Urinary bladder (tissue), 4 donors: ENCODE data around the gene LEF1. TPM values are rescaled to one million over a fixed set of nuclear protein-coding genes. Genes with fewer than 3 reads are reported as not detected.

Source experiments
- DNase-seq: peaks from one replicate; pipeline ENCODE4 v3.0.0-alpha.2; 2015; ENCODE audit errors: extremely low spot score
- H3K27ac ChIP-seq: one replicate; pipeline ENCODE4 v1.5.1; 2013; ENCODE audit warnings: low read depth, mild to moderate bottlenecking, moderate library complexity
- H3K36me3 ChIP-seq: one replicate; pipeline ENCODE4 v1.6.1; 2013; ENCODE audit warnings: mild to moderate bottlenecking, moderate library complexity; ENCODE audit not compliant: insufficient read depth
- H3K4me1 ChIP-seq: one replicate; pipeline ENCODE4 v1.6.1; 2013; ENCODE audit warnings: mild to moderate bottlenecking, moderate library complexity; ENCODE audit not compliant: insufficient read depth
- H3K4me3 ChIP-seq: one replicate; pipeline ENCODE4 v1.5.1; 2013; ENCODE audit warnings: low read depth, low read length
- WGBS: extraction: QIAGEN DNeasy Blood & Tissue Kit; methylation state at CpG from one replicate; pipeline ENCODE4 v1.1.7; 2013; 5-methylcytosine and 5-hydroxymethylcytosine counted together
- polyA plus RNA-seq: library from polyadenylated mRNA; stranded (reverse); fragments of 200-250 nt; gene quantifications from one replicate; pipeline ENCODE4 v1.2.3, GENCODE V29; 2013
- total RNA-seq: library from RNA; depleted of rRNA; stranded (reverse); fragments of >200 nt; gene quantifications from one replicate; pipeline ENCODE4 v1.2.3, GENCODE V29; 2014
- donor health status: healthy with polysubstance abuse.
- donor health status: healthy.

The LEF1 gene
- total and polyA plus RNA-seq, 2 donors, result 7.7 to 9.5 TPM

DNA sequence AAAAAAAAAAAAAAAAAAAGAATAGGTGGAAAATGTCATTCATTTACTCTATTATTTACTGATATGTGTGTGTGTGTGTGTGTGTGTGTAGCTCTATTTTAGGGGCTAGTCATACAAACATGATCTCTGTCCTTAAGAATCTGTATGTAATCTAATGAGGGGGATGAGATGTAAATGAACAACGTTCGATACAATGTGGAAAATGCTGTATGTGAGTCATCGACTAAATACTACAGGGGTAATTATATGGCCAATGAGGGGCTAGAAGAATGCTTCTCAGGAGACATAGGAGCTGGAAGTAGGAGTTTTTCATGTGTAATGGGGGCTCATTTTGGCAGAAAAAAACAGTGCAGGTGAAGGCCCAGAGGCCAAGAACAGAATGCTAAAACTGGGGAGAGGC is 41.9 kb downstream of the LEF1 start:
- Histone ChIP-seq H3K4me1 (no peaks in the 10 kb centered on the region), H3K4me3 (no peak overlapping the region), H3K36me3 (no peaks in the 10 kb centered on the region), H3K27ac (no peak overlapping the region)
- DNase-seq, result no peak
- WGBS, result 78% methylated on average over 3 of the region's 3 CpGs

DNA sequence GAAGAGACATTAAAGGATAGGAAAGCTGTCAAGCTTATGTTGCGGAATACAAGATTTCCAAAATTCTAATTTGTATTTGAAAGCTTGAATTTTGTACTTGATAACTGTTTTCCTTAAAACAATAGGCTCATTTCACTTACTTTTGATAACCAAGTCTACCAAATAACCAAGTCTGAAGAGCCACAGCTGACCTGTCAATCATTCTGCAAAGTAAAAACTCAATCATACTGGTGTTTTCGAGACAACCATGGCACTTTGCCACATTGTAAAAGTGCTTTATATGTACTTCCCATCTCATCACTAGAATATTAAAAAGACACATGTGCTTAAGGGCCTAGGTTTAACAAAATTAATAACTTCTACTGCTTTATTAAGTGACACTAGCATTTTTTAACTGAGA is 47.9 kb downstream of the LEF1 start:
- H3K27ac ChIP-seq, result no peak overlapping the region
- no peak overlapping the region for H3K4me3 ChIP-seq
- H3K36me3 ChIP-seq, result no peaks in the 10 kb centered on the region
- WGBS, result 85% methylated on average over 2 of the region's 2 CpGs
- H3K4me1 ChIP-seq, result no peaks in the 10 kb centered on the region
- no peak for DNase-seq

DNA sequence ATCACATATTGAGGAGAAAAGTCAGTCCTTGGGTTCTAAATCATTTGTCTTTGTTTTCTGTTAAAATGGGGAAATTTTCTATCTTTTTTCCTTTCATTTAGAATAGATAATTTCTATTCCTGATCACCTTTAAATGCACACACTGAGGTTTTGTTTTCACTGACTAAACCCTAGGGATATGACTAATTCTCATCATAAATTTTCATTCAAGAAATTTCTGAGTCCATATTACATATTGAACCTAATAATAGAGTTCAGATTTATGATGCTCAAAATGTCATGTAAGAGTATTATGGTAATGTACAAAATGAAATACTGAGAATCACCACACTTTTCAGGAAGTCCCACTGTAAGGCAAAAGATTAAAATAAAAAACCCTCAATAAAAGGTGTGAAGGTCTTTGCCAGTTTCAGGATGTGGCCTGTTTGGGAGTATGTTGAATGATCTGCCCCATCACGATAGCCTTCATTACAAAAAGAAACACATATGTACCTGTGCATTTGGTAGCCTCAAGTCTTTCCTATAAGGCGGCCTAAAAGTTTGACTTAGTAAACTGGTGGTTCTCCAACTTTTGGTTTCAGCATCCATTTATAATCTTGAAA is 49.4 kb downstream of the LEF1 start:
- Histone ChIP-seq H3K36me3 (no peaks in the 10 kb centered on the region), H3K4me3 (no peak overlapping the region), H3K27ac (no peak overlapping the region), H3K4me1 (no peaks in the 10 kb centered on the region)
- whole genome bisulfite sequencing, result 89% methylated on average over 2 of the region's 2 CpGs
- DNase-seq, result no peak

DNA sequence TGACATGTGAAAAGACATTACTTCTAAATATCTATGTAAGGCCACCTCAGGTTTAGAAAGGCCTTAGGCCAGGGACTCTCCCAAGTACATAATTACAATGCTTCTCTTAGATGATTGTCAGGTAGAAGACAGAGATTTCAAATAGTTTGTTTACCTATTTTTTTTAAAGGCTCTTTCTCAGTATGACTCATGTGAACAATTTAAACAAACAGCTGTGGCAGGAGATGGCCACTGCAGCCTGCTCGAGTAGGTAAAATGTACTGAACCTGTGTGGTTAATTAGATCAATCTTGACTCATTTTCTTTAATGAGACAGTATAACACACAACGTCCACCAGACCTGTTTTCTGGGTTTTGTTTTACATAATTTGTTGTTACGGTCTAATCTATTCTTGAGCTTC is 50.2 kb downstream of the LEF1 start:
- no peak for DNase-seq
- Histone ChIP-seq H3K27ac (no peak overlapping the region), H3K4me1 (no peaks in the 10 kb centered on the region), H3K36me3 (no peaks in the 10 kb centered on the region), H3K4me3 (no peak overlapping the region)
- 58% methylated on average over 3 of the region's 3 CpGs for WGBS

DNA sequence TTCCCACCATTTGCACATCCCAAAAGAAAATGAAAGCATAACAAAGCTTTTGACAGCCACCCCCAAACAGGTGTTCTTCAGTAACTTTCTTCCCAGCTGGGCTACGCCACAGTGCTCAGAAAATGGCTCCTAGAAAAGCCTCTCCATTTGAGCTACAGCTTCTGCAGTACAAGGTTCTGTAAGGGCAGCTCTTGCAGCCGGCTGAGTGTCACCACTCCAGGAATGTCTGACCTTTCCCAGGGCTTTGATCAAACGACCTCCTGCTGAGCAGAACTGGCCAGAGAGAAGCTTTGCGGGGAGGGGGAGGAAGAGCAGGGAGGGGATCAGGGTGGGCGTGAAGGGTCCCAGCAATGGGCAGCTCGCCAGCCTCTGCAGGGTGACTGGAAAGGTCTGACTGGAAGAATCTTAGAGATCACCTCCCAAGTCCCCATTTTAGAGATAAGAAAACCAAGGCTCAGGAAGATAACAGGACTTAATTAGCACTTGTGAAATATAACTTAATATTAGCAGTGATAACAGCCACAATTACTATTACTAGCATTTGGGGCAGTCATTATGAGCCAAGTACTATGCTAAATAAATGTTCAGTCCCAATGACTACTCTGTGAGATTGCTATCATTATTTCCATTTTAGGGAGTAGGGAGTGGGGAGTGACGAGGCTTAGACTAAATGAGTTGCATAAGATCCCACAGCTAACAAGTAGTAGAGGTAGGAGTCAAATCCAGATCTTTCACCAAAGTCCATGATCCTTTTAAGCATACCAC is 51.1 kb downstream of the LEF1 start:
- Histone ChIP-seq H3K4me1 (no peaks in the 10 kb centered on the region), H3K36me3 (no peaks in the 10 kb centered on the region), H3K4me3 (no peak overlapping the region), H3K27ac (no peak overlapping the region)
- 48% methylated on average over 7 of the region's 7 CpGs for WGBS
- no peak for DNase-seq

DNA sequence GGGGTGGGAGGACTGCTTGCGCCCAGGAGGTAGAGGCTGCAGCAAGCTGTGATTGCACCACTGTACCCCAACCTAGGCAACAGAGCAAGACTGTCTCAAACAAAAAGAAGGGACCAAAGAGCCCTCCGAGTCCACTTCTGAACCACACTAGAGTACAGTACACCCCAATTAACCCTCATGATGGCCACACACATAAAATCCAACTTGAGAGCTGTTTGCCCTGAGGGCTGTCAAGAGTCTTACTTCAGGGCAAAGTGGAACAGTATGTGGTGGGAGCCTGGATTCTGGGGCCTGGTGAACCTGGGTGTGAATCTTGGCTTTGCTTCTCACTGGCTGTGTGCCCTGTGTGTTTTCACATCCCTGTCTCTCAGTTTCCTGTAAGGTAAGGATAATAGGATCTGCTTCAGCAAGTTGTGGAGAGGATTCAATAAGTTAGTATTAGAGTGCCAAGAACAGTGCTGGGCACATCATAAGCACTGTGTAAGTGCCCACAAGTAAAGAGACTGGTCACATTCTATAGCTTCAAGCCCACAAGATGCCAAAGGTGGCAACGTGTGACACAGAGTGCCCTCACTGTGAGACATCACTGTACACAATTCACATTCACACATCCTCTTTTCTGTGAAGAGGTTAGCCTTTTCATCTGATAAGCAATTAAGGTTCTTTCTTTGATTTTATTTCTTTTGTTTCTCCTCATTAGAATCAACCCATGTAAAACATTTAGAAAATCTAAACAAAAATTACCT is 52.1 kb downstream of the LEF1 start:
- WGBS, result 80% methylated on average over 3 of the region's 3 CpGs
- no peak for DNase-seq
- Histone ChIP-seq H3K27ac (no peak overlapping the region), H3K4me1 (no peaks in the 10 kb centered on the region), H3K4me3 (no peak overlapping the region), H3K36me3 (no peaks in the 10 kb centered on the region)

DNA sequence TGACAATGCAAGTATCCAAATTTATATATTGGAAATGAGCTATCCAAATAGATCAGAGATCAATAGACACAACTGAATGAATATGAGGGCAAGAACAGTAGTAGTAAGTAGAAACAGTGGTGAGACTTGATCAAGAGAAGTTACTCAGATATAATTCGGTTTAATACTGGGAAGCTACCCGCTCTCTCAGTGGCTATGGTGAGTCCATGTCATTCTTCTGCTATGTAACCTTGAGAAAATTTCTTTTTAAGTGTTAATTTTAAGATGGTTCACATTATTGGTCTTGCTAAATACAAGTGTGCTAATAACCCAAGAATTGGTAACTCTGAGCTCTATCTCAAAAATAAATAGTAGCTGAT is 53.6 kb downstream of the LEF1 start:
- H3K4me3 ChIP-seq, result no peak overlapping the region
- WGBS, result 91% methylated on average over 2 of the region's 2 CpGs
- H3K27ac ChIP-seq, result no peak overlapping the region
- DNase-seq, result no peak
- no peaks in the 10 kb centered on the region for H3K36me3 ChIP-seq
- no peaks in the 10 kb centered on the region for H3K4me1 ChIP-seq

DNA sequence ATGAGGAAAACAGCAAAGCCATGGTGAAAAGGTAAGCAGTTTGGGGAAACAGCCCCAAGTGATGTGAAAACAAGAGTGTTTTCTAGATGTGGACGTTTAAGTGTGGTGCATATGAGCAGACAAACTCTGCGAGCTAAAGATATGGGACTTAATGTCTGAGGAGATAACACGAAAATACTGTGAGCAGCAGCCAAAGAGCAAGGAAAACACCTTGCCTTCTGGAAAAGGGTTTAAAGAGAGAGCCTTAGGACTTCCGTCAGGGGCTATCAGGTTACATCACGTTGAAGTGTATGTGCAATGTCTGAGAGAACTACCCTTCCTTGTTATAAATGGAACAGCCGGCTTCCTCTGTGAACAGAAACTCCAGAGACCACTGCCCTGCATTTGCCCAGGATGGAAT is 54.2 kb downstream of the LEF1 start:
- H3K27ac ChIP-seq, result no peak overlapping the region

DNA sequence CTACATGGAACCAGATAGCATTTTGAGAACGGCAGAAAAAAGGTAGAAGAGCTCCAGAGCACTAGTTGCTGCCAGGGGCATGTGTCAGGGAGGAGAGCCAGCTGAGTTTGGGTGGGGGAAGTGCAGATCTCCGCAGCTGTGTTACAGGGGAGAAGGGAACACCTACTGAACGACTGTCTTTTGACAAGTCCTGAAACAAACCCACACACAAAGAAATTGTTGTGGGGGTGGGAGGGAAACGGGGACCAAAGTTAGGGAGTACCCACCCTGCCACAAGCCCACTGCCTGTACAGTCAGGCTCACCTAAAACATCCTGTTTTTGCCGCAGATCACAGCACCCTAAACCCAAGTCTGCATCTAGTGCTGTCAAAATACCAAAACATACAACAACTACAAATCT is 55.5 kb downstream of the LEF1 start:
- Histone ChIP-seq H3K36me3 (no peaks in the 10 kb centered on the region), H3K27ac (no peak overlapping the region), H3K4me3 (no peak overlapping the region), H3K4me1 (no peaks in the 10 kb centered on the region)
- DNase-seq, result no peak
- WGBS, result 27% methylated on average over 5 of the region's 5 CpGs

More for the DNA sequence above, 54.2 kb downstream of the LEF1 start:
- H3K4me3 ChIP-seq, result no peak overlapping the region
- H3K36me3 ChIP-seq, result no peaks in the 10 kb centered on the region
- WGBS, result 37% methylated on average over 6 of the region's 6 CpGs
- no peaks in the 10 kb centered on the region for H3K4me1 ChIP-seq
- no peak for DNase-seq

DNA sequence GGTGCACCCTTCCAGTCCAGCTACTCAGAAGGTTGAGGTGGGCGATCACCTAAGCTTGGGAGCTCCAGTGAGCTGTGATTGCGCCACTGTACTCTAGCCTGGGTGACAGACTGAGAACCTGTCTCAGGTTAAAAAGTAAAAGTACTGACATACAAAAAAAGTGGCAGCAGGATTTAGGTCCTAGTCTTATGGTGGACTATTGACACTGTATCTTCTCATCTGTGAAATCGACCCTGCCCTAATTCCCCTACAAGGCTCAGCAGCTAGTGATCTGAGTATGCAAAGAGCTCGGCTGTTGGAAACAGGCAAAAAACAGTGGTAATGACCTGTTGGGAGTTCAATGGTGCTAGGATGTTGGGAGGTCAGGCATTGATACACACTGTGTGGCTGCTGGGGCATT is 57.0 kb downstream of the LEF1 start:
- no peak for DNase-seq
- Histone ChIP-seq H3K36me3 (no peaks in the 10 kb centered on the region), H3K4me1 (no peaks in the 10 kb centered on the region), H3K4me3 (no peak overlapping the region), H3K27ac (no peak overlapping the region)
- 95% methylated on average over 4 of the region's 4 CpGs for WGBS

DNA sequence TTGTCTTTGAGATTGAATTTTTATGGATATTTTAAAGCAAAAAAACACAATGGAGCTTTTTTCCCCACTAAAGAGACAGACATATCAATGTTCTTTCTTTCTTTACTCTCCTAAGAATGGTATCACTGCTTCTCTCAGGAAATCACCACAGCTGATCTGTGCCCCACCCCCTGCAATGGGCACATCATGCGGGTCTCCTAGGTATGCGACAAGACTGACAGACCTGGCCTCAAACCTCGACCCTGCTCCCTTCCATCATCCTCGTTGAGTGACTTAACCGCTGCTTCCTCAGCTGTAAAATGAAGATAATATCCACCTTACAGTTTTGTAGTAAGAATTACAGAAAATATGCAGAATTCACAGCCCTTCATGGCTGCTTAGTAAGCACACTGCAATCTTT is 58.3 kb downstream of the LEF1 start:
- 69% methylated on average over 5 of the region's 5 CpGs for WGBS
- DNase-seq, result no peak
- H3K4me1 ChIP-seq, result no peaks in the 10 kb centered on the region

DNA sequence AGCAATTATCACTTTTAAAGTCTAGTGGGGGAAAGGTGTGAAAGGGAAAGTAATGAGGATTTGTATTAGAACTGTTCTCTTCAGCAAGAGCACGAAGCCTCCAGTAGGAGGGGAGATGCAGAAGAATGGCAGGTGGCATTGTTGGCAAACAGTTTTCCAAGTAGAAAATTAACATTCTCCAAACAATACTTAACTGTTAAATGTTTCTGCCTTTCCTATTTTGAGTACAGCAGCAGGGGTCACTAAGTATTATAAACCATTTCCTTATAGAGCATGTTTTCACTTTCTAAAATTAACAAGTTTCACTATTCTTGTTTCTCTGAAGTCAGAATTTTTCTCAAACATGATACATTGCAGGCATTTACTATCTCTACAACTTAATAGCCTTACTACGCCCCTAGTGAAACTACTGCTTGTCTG is 58.7 kb downstream of the LEF1 start:
- DNase-seq, result no peak
- WGBS, result 62% methylated on average over 2 of the region's 2 CpGs
- no peaks in the 10 kb centered on the region for H3K36me3 ChIP-seq

More for the DNA sequence above, 58.3 kb downstream of the LEF1 start:
- Histone ChIP-seq H3K4me3 (no peak overlapping the region), H3K36me3 (no peaks in the 10 kb centered on the region), H3K27ac (no peak overlapping the region)

DNA sequence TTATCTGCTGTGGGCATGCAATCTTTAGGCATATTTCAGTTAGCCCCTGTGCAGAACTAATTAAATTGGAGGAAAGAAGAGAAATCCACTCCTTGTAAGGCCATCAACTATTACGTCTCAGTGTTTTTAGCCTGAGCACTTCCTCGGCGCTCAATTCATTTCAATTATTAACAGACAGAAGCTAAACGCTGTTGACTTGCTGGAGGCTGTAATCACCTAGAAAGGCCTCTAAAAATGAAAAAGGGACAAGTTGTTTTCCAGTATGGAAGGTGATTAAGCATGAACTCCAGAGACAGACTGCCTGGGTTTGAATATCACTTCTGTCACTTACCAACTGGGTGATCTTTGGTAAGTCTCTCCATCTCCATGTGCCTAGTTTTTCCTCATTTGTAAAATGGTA is 59.6 kb downstream of the LEF1 start:
- 88% methylated on average over 4 of the region's 4 CpGs for WGBS
- no peak overlapping the region for H3K27ac ChIP-seq

More for the DNA sequence above, 58.7 kb downstream of the LEF1 start:
- H3K4me1 ChIP-seq, result no peaks in the 10 kb centered on the region
- no peak overlapping the region for H3K4me3 ChIP-seq
- no peak overlapping the region for H3K27ac ChIP-seq

More for the DNA sequence above, 59.6 kb downstream of the LEF1 start:
- no peak for DNase-seq
- no peak overlapping the region for H3K4me3 ChIP-seq
- no peaks in the 10 kb centered on the region for H3K4me1 ChIP-seq
- no peaks in the 10 kb centered on the region for H3K36me3 ChIP-seq
